GM19240 (cell line): ENCODE data around the gene PRRX2.
A peak's percentile ranks its signal among the peaks of the same experiment; 100 is the strongest.
"Not testable (repeated sequence)": the region's sequence is repeated elsewhere in the genome, so short reads cannot be mapped to it uniquely, and the experiment has no call there.

Experiments used
- DNase-seq: peaks from one replicate; pipeline ENCODE4 v3.0.0; 2011; ENCODE audit warnings: low spot score; ENCODE audit not compliant: insufficient read length

The PRRX2 gene

DNA sequence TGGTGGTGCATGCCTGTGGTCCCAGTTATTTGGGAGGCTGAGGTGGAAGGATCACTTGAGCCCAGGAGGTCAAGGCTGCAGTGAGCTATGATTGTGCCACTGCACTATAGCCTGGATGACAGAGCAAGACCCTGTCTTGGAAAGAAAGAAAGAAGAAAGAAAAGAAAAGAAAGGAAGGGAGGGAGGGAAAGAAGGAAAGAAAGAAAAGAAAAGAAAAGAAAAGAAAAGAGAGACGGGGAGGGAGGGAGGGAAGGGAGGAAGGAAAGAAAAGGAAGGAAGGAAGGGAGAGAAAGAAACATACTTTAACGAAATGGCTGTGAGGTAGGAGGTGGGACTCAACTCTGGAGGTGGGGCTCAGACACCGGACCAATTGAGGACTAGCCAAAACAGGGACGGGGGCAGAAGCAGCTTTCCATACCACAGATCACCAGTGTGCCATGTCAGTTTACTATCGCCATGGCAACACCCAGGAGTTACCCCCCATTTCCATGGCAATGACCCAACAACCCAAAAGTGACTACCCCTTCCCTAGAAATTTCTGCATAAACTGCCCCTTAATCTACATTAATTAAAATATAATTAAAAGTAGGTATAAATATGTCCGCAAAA lies 66.1 kb downstream of the PRRX2 start:
- no peak for DNase-seq

DNA sequence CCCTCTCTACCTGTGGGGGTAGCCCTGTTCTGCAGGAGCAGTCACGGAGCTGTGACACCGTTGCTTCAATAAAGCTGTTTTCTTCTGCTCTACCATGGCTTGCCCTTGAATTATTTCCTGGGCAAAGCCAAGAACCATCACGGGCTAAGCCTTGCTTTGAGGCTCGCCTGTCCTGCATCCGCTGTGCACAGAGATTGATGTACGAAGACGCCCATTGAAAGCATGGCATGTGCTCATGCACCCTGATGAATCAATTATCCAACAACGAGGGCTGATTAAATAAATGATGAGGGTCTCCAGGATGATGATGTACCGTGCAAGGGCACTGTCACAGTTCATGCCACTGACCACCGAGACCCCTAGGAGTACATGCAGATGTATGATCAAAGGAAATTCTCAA lies 66.7 kb downstream of the PRRX2 start:
- no peak for DNase-seq

DNA sequence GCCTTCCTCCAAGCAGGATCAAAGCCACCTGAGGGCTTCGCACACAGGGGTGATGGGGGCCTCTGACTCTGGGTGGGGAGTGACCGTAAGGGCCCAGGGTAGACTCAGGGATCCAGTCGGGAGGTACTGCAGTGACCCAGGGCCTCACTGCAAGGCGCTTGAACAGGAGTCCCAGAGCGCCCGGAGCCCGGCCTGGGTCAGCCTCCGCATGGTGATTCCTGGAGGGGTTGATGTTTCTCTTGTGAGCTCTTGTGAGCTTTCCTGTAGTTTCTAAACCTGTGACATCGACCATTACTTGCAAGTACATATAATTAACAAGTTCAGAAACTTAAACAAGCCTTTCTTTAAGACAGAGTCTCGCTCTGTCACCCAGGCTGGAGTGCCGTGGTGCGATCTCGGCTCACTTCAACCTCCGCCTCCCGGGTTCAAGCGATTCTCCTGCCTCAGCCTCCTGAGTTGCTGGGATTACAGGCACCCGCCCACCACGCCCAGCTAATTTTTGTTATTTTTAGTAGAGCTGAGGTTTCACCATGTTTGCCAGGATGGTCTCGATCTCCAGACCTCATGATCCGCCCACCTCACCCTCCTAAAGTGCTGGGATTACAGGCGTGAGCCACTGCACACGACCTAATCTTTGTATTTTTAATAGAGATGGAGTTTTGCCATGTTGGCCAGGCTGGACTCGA lies 67.6 kb downstream of the PRRX2 start:
- DNase-seq = no peak

DNA sequence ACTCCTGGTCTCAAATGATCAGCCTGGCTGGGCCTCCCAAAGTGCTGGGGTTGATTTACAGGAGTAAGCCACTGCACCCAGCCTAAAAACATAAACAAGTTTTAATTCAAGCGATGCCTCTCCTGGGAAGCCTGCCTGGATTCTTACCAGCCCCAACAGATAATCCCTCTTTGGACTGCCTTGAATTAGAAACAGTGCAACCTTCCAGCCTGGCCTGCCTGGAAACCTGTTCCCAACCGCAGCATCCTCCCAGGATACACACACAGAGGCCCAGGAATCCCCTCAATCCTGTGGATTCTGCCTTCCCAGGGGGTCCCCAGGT lies 68.1 kb downstream of the PRRX2 start:
- DNase-seq = no peak

DNA sequence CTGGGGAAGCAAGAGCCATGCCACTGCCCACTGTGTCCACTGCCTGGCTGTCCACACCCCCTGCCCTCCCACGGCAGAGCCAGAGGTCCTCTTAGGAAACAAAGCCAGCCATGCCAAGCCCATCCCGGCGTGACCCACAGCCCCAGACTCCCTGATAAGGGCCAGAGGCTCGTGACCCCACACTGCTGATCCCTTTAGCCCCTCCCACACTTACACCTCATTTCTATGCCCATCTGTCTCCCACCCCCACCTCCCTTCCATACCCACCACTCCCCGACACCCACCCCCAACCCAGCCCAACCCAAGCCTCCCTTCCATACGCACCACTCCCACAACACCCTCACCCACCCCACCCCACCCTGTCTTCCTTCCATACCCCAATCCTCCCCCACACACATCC lies 70.1 kb downstream of the PRRX2 start:
- no peak for DNase-seq

DNA sequence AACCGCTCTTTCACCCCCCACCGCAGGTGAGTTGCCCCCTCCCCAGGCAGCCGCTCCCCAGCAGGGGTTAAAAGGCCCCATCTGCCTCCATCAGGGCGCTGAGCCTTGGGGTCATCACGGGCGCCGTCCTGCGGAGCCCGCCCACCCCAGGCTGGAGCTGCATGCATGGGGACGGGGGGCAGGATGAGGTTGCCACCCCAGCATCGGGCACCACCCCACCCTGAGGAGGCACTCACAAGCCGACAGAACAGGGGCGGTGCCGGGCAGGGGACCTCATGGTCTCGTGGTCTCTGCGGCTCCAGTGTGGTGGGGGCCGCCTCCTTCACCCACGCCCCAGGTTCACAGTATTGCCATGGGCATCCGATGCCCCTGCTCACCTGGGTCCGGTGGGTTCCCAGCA lies 70.9 kb downstream of the PRRX2 start:
- no peak for DNase-seq

DNA sequence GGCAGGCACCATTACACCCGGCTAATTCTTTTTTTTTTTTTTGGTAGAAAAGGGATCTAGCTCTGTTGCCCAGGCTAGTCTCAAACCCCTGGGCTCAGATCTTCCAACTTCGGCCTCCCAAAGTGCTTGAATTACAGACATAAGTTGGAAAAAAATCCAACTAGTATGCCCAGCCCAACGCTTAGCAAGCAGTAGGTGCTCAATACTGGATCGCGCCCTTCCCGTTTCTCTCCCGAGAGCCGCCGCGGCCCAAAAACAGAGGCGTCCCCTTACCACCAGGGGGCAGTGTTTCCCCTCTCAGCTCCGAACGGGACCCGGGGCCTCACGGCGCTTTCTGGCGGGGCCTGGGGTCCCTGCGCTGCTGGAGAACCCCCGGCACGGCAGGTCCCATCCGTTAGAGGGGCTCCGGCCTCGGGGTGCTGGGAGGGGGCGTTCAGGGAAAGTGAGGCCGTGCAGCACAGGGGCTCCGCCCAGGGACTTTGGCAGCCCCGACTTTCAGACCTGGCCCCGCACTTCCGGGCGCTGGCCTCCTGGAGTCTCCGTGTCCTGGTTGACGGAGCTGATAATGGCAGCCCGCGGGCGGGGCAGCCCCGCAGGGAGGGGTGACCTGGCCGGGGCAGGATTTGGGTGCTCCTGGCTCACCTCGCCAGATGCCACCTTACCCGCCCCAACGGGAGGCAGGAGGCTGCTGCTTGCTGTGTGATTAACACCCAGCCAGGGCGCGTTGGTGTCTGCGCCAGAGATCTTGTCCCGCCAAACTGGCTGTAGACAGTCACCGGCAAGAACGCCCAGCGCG lies 72.2 kb downstream of the PRRX2 start:
- DNase-seq = peak; percentile 72

DNA sequence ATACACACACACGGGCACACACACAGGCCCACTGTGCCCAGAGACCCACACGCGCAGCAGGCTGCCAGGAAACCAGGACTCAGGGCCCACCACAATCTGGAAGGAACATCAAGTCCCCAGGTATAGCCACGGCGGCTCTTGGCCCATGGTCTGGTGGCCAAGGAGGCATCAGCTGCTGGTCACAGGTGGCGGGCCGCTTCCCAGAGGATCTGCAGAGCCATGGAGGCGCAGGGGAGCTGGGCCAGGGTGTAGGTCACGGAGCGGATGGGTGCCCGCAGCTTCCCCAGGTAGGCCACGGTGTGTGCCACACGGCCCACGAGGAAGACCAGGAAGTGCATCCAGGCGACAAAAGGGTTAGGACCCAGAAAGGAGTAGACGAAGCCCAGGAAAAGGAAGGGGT lies 74.0 kb downstream of the PRRX2 start:
- no peak for DNase-seq

DNA sequence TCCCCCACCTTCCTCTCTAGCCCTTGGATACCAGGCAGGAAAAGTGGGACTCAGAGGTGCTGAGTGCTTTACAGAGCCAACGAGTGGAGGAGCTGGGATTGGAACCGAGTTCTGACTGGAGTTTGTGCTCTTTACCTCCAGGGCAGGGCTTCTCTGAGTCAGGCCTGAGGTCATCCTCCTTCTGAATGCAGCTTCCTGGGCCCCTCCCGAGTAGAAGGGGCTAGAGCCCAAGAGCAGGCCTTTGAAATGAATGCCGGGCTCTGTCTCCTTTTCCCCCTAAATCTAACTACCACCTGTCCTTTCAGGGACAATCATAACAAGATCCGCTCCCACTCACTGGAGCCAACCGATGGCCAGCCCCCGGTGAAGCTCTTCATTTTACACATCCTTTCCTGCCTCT lies 74.7 kb downstream of the PRRX2 start:
- DNase-seq = no peak

DNA sequence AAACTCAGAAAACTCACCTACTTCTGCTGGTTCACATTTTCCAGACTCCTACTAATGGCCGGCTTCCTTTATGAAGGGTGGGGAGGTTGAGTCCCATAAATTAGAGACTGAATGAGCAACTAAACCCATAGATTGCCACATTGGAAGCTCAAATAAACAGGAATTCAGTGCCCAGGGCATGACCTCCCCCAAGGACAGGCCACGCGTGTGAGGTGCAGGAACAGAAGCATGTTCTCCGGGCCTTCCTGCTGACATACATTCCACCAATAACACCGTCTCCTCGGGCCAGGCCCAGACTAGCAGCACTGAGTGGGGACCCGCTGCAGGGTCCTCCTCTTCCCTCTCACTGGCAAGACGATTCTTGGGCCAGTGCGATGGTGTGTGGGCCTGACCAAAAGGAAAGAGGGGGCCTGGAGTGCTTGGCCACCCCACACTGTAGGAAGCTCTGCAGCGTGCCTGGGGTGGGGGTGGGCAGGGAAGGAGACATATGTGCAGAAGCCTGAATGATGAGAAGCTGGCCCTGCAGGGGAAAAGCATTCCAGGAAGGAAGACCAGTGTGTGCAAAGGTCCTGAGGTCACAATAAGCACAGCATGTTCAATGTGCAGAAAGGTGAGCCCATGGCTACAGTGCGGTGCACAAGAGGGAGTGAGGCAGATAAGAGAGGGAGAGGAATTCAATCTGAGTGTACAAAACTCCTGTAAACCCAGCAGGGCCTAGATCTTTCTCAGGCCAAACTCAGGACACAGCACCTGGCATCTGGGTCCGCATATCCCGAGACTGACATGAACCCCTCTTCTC lies 75.4 kb downstream of the PRRX2 start:
- DNase-seq = no peak

DNA sequence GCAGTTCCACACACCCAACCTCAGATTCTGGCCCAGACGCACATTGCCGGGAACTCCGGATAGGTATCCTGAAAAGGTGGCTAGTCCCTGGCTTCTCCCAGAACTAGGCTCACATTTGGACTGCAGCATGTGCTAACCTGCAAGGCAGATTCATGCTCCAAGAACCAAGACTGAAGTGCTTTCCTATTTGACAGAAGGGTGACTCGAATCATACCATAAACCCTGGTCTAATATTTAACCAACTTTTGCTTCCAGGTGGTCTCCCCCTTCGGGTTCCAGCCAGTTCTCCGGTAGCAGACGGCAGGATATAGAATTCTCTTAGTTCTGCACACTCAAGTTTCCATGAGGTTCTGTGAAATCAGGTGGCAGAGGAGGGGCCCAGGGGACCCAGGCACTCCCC lies 79.8 kb downstream of the PRRX2 start:
- DNase-seq = no peak

DNA sequence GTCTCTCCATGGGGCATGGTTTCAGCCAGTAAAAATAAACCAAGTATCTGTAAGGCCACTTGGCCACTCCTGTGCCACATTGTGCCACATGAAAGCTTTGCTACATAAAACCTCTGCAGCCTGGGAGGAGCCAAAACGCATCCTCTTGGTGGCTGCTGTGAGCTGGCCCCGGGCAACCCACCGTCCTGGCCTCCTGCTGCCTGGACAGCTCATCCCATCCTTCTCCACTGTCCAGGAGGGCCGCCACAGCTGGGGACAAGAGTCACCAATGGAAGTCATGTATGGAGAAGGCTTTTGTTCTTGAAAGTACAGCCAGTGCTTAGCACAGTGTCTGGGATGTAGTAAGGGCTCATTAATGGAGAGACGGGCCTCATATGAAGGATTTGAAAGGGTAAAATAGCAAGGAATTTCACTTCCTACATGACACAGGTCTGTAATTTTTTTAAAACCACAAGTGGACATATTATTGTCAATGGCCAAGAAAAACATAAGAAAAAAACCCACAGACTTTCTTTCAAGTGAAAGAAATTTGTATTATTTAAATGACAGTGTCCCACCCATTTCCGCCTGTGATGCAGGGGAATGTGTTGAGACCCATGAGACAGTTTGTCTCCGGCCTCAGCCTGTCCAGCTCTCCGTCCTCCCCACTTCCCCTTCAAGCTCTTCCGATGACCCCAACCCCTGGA lies 80.8 kb downstream of the PRRX2 start:
- DNase-seq = no peak

DNA sequence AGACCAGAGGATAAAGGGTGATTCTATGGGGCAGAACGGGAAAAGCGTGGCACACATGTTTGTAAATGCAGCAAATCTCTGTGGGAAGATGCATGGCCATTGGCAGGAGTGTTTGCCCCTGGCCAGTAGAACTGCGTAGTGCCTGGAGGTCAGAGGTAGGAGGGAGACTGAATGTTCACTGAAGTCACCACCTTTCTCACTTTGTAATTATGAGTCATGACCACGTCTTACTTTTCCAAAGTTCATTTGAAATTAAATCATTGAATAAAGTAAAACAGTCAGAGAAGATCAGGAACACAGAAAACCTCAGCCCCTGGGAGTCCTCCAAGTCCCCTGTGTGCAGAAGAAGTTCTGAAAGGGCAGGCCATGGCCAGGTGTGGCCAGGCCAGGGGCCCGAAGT lies 82.8 kb downstream of the PRRX2 start:
- no peak for DNase-seq

DNA sequence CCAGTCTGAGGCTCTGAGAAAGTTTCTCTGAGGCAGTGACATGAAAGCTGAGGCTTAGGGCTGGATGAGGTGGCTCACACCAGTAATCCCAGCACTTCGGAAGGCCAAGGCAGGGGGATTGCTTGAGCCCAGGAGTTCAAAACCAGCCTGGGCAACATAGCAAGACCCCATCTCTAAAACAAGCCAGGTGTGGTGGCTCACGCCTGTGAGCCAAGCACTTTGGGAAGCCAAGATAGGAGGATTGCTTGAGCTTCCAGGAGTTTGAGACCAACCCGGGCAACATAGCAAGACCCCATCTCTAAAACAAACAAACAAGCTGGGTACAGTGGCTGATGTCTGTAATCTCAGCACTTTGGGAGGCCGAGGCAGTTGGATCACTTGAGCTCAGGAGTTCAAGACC lies 83.6 kb downstream of the PRRX2 start:
- not testable (repeated sequence) for DNase-seq

DNA sequence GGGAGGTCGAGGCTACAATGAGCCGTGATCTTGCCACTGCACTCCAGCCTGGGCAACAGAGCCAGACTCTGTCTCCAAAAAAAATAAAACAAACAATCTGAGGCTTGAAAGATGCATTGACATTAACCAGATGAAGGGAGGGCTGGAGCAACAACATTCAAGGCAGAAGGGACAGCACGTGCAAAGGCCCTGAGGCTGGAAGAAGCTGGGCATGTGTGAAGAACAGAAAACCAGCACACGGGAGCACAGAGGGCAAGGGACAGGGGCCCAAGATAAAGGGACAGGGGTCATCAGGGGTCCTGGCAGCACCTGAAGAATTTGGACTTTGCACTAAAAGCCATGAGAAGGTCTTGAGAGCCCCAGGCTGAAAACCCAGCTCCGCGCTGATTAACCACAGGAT lies 84.1 kb downstream of the PRRX2 start:
- DNase-seq = no peak

DNA sequence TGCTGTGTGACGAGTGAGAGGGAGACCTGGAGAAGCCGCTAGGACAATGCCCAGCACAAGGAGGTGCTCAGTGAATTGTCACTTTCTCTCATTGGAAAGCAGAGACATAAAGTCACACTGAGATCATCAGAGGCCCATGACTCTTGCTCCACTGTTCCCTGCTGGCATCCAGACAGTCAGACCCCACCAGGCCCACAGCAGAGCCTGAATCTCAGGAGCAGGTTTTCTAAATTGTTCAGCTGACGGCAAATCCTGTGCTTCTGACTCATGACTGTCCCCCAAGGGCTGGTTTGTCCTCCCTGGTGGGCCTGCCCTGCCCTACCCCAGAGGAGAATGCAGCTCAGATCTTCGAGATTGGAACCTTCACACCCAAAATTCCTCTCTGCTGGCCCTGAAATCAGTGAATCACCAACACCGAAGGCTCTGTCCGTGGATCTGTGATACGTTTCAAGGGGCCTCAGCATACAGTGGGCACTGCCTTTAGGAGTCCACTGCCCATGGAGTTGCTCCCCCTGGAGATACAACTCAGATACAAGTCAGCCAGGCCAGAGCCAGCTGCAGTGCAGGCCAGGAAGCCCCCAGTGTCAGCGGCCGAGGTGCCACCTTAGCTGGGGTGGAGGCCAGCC lies 84.7 kb downstream of the PRRX2 start:
- DNase-seq = no peak

DNA sequence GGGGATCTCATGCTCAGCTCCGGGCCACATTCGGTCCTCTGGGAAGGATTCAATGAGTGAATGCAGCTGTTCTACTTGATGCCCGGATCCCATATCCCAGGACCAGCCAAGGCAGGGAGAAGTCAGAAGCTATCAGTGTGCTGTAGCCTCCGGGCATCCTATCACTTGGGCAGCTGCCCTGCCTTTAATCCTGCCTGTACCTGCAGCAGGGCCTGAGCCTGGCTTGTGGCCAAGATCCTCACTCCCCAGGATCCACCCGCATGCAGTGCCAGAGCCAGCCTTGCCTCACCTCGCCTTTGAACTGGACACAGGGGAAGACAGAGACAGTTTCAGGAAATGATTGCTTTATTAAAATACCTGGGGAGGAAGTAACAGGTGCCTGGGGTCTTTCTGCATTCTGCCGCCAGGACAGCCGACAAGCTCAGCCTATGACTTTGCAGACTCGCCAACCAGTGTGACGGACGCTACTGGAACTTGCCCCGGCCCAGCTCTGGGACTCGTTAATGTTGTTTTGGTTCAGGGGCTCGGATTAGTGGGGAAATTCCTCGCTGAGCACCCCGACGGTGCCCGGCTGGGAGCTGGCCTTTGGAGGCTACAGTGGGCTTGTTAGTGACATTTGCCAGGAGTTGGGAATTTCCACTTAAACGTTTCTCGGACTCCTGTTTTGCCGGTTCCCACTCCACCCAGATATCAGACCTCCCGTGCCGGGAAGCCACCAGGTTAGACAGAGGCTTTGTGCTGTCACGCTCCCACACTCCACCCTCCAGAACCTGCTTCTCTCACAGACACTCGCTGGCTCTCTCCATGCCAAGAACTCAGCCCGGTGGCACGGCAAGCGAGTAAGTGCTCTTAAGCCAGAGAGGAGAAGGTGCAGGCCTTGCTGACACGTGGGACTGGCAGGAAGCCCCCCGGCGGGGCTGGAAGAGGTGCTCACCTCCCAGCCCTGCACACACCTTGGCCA lies 86.7 kb downstream of the PRRX2 start:
- DNase-seq = no peak

DNA sequence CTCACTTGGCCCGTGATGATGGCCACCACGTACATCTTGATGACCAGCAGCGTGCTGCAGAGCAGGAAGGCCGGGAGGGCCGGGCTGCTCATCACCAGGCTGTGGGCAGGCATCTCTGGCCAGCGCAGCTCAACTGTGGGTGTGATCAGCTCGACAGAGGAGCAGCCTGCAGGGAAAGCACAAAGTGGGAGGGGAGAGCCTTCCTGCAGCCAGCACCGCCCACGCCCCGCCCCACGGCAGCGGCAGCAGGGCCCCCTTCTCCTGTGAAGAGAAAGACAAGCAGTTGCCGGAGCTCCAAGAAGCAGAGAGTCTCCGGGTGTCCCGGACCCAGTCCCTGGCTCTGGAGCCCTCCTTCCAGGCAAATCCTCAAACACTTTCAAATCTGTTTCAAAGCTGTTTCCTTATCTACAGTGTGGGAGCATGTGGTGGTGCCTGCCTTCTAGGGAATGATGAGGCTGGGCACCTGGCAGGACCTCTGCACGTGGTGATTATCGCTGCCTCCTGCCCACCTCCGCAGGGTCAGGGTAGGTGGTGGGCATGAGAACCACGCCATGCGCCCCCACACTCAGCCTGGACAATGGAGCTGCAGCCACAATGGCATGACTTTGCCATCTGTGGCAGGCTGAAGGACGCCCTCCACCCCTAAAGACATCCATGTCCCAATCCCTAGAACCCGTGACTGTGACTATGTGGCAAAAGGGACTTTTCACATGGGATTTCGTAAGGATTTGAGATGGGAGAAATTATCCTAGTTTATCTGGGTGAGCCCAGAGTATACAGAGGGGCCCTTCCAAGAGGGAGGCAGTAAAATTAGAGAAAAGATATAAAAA lies 87.7 kb downstream of the PRRX2 start, which contains the start of gene PTGES:
Gene PTGES, minus strand, starts transcription at position 143 of the 830 bp plus-strand sequence. Its CDS starts 30 bp downstream, at position 113.
- DNase-seq = no peak

DNA sequence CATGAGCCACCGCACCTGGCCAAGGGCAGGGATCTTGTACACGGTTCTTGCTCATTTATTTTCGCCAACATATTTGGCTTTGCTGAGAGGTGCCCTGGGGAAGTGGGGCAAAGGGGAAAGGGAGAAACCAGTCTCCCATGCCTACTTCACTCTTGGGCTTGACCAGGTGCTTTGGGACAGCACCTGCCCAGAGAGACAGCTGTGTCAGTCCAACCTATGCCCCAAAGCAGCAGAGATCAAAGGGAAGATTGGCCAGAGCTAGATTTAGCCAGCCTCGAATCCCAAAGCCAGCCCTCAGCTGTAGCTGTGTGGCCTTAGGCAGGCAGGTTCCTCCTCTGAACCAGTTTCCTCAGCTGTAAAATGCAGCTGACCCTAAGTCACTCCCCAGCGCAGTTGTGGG lies 89.7 kb downstream of the PRRX2 start:
- no peak for DNase-seq
